Neural cell (in vitro differentiated cells): ENCODE measurements around the gene USP34.

Source experiments
- EP300 ChIP-seq: fragments of 450-650 bp; conservative IDR thresholded peaks from 2 replicates; pipeline ENCODE4 v1.6.1; 2014; ENCODE audit warnings: antibody characterized with exemption, mild to moderate bottlenecking, moderate library complexity; ENCODE audit not compliant: poor library complexity, severe bottlenecking
- EZH2 ChIP-seq: fragments of 200-600, 300-800 bp; shearing (Covaris generic), sonication (generic); IDR thresholded peaks from 2 replicates; pipeline ENCODE4 v1.6.1; 2014; ENCODE audit warnings: antibody characterized with exemption, low read length, borderline replicate concordance, mild to moderate bottlenecking; ENCODE audit not compliant: insufficient read depth, poor library complexity, severe bottlenecking
- MXI1 ChIP-seq: fragments of 450-650 bp; conservative IDR thresholded peaks from 2 replicates; pipeline ENCODE4 v1.6.1; 2014; ENCODE audit warnings: antibody characterized with exemption, mild to moderate bottlenecking; ENCODE audit not compliant: poor library complexity, severe bottlenecking
- POLR2AphosphoS5 ChIP-seq: IDR thresholded peaks from 2 replicates; pipeline ENCODE4 v1.6.1; 2012
- RAD21 ChIP-seq: fragments of 450-650 bp; conservative IDR thresholded peaks from 2 replicates; pipeline ENCODE4 v1.6.1; 2014; ENCODE audit warnings: antibody characterized with exemption, mild to moderate bottlenecking, moderate library complexity
- SMC3 ChIP-seq: fragments of 450-650 bp; conservative IDR thresholded peaks from 2 replicates; pipeline ENCODE4 v1.6.1; 2014; ENCODE audit warnings: antibody characterized with exemption, mild to moderate bottlenecking, moderate library complexity; ENCODE audit not compliant: poor library complexity
- TAF1 ChIP-seq: IDR thresholded peaks from 2 replicates; pipeline ENCODE4 v1.6.1; 2012; ENCODE audit warnings: low read depth
- TF ChIP-seq, protein P1 (sequence below): fragments of 450-650 bp; IDR thresholded peaks from 2 replicates; pipeline ENCODE4 v1.5.1; 2014; ENCODE audit warnings: antibody characterized with exemption, mild to moderate bottlenecking, moderate library complexity; ENCODE audit not compliant: poor library complexity, severe bottlenecking
- TF ChIP-seq, protein P2 (sequence below): IDR thresholded peaks from 2 replicates; pipeline ENCODE4 v1.6.1; 2012; ENCODE audit warnings: borderline replicate concordance

DNA sequence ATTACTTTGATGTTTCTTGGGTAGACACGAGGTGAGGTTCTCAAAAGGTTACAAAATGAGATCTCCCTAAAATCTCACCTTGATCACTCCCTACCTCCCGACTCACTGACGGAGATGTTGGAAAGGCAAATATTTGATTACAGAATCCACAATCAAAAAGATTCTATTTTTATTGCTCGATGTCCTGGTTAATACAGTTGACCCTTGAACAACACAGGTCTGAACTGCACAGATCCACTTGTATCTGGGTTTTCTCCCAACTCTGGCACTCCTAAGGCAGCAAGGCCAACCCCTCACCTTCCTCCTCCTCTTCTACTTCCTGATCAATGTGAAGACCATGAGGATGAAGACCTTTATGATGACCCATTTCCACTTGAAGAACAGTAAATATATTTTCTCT is 183.6 kb downstream of the USP34 start:
- TF ChIP-seq, protein P1, sequence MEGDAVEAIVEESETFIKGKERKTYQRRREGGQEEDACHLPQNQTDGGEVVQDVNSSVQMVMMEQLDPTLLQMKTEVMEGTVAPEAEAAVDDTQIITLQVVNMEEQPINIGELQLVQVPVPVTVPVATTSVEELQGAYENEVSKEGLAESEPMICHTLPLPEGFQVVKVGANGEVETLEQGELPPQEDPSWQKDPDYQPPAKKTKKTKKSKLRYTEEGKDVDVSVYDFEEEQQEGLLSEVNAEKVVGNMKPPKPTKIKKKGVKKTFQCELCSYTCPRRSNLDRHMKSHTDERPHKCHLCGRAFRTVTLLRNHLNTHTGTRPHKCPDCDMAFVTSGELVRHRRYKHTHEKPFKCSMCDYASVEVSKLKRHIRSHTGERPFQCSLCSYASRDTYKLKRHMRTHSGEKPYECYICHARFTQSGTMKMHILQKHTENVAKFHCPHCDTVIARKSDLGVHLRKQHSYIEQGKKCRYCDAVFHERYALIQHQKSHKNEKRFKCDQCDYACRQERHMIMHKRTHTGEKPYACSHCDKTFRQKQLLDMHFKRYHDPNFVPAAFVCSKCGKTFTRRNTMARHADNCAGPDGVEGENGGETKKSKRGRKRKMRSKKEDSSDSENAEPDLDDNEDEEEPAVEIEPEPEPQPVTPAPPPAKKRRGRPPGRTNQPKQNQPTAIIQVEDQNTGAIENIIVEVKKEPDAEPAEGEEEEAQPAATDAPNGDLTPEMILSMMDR: no peak
- TF ChIP-seq POLR2AphosphoS5 (no peak), EP300 (no peak), TAF1 (no peak), RAD21 (no peak), EZH2 (no peak), SMC3 (no peak), MXI1 (no peak)
- TF ChIP-seq, protein P2, sequence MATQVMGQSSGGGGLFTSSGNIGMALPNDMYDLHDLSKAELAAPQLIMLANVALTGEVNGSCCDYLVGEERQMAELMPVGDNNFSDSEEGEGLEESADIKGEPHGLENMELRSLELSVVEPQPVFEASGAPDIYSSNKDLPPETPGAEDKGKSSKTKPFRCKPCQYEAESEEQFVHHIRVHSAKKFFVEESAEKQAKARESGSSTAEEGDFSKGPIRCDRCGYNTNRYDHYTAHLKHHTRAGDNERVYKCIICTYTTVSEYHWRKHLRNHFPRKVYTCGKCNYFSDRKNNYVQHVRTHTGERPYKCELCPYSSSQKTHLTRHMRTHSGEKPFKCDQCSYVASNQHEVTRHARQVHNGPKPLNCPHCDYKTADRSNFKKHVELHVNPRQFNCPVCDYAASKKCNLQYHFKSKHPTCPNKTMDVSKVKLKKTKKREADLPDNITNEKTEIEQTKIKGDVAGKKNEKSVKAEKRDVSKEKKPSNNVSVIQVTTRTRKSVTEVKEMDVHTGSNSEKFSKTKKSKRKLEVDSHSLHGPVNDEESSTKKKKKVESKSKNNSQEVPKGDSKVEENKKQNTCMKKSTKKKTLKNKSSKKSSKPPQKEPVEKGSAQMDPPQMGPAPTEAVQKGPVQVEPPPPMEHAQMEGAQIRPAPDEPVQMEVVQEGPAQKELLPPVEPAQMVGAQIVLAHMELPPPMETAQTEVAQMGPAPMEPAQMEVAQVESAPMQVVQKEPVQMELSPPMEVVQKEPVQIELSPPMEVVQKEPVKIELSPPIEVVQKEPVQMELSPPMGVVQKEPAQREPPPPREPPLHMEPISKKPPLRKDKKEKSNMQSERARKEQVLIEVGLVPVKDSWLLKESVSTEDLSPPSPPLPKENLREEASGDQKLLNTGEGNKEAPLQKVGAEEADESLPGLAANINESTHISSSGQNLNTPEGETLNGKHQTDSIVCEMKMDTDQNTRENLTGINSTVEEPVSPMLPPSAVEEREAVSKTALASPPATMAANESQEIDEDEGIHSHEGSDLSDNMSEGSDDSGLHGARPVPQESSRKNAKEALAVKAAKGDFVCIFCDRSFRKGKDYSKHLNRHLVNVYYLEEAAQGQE: no peak
